ENCODE measurements around the gene AKT3.
A peak's percentile ranks its signal among the peaks of the same experiment; 100 is the strongest.

AKT3 gene

GRCh38 chr1:243483952-243484351 lies 366.1 kb downstream of the AKT3 start:
- no peak for ATAC-seq

GRCh38 chr1:243483071-243483771 lies 366.8 kb downstream of the AKT3 start:
- ATAC-seq = peak in 1 of 2 donors; percentile 11

DNA sequence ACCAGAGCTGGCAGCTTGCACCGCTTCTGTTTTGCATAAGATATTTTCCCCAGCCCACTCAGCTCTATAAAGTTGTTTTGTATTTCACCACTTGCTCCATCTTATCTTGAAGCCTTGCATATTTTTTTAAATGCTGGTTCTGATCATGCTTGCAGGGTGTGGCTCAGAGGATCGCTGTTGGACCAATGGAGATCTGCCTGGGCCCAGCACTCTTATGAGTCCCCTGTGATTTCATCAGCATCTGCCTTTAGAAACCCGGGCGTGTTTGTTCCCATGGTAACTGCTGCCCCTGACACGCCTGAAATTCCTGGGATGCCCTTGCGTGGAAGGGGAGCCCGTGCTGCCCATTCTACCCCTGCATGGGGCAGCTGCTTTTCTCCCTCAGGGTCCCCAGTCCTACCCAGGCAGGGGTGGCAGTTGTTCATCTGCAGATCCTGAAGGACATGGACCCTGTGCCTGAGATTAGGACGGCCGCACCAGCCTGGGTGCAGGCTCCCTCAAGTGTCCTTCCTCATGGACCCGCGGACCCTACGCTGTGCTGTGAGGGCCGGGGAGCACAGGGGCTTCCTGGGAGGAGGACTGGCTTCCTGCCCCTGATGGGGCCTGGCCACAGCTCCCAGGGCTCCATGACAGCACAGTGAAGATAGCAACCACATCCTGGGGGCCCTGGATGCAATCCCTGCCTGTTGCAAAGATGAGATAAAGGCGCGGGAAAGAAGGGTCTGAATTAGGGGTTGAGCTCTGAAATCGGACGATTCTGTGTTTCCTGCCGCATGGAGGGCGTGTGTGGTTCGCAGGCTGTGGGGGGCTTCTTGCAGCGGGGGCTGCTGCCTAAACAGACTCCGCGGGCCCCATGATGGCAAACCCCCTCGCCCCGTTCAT lies 367.7 kb downstream of the AKT3 start:
- ATAC-seq = no peak

DNA sequence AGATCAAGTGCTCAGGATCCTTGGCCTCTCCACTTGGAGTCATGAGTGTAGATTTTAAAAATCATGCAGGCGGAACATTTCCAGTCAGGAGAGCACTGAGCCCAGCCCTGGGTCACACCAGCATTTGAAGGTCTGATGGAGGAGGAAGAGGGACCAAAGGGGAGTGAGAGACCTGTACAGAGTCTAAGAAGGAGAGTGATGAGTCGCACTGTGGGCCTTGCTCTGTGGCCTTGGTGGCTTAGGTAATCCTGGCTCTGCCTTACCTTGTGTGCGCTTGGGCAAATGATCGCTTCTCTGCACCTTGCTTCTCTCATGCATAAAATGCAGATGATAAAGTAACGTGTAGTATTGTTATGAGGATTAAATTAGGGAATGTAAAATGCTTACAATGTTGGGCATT lies 368.9 kb downstream of the AKT3 start:
- no peak for ATAC-seq

- ATAC-seq = no peak
Observed at GRCh38 chr1:243477731-243478290, 372.2 kb downstream of the AKT3 start.

- no peak for ATAC-seq
Observed at GRCh38 chr1:243475966-243476365, 374.1 kb downstream of the AKT3 start.

GRCh38 chr1:243474906-243475305 lies 375.1 kb downstream of the AKT3 start:
- no peak for ATAC-seq

GRCh38 chr1:243474136-243474881 lies 375.7 kb downstream of the AKT3 start:
- no peak for ATAC-seq

GRCh38 chr1:243473227-243474135 lies 376.6 kb downstream of the AKT3 start:
- no peak for ATAC-seq

DNA sequence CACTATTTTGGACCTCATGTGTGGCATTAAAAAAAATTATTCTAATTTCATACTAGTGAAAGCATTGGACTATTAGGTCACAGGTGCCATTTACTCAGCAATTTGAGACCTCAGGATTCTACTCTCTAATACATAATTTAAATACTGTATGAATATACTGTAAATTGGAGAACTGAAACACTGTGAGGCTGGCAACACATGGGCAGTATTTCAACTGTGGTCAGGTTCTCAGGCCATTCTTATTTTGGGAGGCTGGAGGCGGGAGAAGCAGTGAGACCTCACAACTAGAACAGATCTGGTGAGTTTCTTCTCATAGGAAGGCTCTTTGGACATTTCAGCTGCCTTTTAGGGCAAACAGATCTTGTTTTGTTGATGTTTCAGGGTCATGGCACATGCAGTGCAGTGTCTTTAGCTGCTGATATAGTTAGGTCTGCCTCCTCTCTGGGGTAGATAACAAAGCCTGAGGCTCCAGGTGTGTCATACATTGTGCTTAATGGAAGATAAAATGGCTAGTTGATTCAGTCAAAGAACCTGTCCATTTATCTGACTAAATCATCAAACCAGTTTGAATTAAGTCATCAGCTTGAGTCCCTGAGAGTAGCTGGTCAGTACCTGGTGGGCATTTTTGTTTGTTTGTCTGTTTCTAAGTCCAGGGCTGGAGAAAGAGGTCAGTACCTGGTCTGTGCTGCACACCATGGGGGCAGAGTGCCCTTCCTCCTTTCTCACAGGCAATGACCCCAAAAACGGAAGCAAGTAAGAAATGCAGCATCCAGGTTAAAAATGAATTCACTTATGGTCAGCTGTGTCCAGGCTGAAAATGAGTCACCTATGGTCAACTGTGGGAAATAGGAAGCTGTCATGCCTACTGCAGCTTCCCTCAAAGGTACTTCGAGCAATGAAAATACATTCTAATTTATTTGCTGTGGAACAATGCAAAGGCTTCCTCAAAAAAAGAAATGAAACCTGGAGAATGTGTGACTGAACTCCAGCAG lies 378.0 kb downstream of the AKT3 start:
- no peak for ATAC-seq

DNA sequence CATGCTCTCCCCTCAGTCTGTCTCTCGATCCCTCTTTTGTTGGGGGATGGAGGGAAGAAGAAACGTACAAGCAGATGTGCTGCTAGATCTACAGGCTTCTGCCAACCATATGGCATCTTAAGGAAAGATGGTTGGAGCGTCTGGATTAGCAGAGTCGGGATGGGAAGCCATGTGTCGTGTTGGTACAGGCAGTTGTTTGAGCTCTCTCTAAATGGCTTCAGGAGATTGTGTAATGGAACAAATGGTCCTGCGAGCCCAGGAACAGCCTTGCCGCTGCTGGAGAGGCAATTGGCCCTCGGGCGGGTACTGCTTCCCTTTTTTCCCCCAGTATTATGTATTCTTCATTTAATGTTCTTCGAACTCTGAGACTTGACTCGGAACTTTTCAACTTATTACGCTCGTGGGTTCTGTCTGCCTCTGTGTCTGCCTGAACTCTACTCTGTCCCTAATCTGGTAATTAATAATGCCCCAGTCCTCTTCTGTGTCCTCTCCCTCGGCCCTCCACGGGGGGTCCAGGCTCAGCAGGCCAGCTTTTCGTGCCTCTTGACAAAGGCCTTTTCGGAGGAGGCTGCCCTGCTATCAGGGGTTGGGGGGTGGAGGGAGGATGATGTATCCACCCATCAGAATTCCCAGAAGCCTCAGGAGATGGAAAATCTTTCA lies 378.9 kb downstream of the AKT3 start:
- ATAC-seq = no peak

DNA sequence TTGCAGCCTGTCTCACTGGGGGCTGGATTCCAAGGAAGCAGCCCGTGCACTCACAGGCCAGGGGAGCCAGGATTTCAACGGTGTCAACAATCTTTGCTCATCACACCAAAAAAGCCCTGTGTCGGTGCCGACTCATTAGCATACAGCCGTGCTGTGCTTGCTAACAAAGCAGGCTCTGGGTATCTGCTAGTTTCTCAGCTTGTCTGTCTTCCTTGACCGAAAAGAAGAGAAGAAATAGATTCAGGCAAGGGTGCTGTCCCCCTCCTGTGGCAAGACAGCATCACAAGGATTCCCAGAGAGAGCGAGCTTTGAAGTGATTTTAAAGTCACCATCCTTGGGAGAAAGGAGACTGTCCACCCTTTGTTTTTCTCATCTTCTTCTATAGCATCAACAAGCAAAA lies 379.5 kb downstream of the AKT3 start:
- no peak for ATAC-seq

GRCh38 chr1:243469497-243469896 lies 380.5 kb downstream of the AKT3 start:
- ATAC-seq = no peak

GRCh38 chr1:243465738-243466137 lies 384.3 kb downstream of the AKT3 start:
- ATAC-seq = peak in 1 of 2 donors; percentile 13

DNA sequence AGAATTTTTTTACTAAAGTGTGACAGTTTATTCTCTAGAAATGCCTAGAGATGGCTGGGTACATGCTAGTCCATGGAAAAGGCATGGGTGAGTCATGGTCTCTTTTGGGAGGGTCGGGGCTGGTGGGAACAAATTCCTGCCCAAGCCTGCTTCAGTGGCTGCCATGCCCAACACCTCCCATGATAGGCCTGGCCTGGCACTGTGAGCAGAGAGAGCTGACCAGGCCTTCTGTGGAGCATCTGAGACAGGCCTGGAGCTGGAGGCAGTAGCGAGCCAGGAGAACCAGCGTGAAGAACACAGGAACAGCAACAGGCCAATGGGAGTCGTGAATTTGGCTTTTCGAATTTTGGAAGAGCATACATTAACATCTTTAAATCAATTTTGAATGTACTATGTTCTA lies 385.0 kb downstream of the AKT3 start:
- no peak for ATAC-seq

DNA sequence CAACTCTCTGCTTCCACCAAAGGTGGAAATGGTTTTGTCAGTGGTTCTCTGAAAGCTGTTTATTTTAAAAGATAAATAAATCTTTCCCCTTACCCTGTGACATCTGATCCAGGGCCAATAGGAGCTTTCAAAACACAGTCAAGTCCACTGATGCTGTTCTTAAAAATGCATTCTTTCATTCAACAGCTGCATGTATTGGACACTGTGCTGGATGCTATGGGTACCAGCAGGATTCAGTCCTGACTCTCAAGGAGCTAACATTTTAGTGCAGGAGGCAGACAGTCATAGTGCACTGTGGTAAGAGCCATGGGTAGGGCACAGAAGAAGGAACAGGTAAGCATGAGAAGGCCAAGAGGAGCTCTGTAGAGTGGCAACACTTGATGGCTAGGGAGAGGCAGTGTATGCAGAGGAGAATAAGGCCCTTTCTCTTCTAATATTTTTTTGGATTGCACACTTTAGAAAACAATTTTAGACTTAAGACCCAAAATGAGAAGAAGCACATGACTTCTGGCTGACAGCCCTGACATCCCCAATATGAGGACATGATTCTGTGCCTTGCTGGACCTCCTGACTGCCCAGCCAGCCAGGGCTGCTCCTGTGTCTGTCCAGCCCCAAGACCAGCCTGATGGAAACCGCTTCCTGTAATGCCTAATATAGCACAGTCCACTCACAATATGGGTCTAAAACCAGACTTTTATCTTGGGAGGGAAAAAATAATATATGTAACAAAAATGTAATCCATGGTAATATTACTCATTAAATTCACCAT lies 386.9 kb downstream of the AKT3 start:
- no peak for ATAC-seq

- ATAC-seq = no peak
Observed at GRCh38 chr1:243461700-243462099, 388.3 kb downstream of the AKT3 start.

- ATAC-seq = no peak
Observed at GRCh38 chr1:243459059-243459458, 391.0 kb downstream of the AKT3 start.

- ATAC-seq = no peak
Observed at GRCh38 chr1:243457363-243457982, 392.6 kb downstream of the AKT3 start.

All from activated CD4-positive, CD25-positive, alpha-beta regulatory T cell treated with anti-CD3 and anti-CD28 coated beads, Interleukin-2, amount 50 U/mL, for 24 hours (primary cell).